CD4-positive, alpha-beta T cell treated with Interleukin-21 for 1 hour (primary cell): ENCODE measurements around the gene ORAI1.
A peak's percentile ranks its signal among the peaks of the same experiment; 100 is the strongest.
"Not testable (repeated sequence)": the region's sequence is repeated elsewhere in the genome, so short reads cannot be mapped to it uniquely, and the experiment has no call there.

Experiments
- DNase-seq: peaks from one replicate; pipeline ENCODE4 v3.0.0-alpha.2; 2020

The ORAI1 gene

DNA sequence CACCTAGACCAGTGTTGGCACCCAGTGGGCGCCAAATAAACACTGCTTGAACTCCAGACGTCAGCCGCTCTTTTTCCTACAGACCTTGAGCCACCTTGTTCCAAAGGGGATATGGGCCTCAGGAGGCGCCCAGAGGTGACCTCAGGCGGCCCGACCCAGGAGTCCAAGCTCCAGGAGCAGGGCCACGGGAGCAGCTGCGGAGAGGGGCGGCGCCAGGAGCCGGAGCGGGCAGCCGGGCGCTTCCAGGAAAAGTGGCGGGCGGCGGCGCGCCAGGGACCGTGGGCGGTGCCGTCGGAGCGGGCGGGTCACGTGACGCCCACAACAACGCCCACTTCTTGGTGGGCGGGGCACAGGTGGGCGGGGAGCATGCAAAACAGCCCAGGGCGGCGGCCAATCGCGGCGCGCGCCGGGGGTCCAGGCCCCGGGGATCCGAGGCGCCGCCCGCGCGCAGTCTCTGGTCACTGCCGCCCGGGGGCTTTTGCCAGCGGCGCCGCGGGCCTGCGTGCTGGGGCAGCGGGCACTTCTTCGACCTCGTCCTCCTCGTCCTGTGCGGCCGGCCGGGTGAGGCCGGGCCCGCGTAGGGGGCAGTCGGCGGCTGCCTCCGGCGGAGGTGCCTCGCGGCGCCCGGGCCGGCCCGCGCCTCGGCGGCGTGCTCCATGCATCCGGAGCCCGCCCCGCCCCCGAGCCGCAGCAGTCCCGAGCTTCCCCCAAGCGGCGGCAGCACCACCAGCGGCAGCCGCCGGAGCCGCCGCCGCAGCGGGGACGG lies at the start of gene ORAI1:
ORAI1 (plus strand) TSS at position 444 of the 766 bp plus-strand sequence.
- peak; percentile 95 for DNase-seq

DNA sequence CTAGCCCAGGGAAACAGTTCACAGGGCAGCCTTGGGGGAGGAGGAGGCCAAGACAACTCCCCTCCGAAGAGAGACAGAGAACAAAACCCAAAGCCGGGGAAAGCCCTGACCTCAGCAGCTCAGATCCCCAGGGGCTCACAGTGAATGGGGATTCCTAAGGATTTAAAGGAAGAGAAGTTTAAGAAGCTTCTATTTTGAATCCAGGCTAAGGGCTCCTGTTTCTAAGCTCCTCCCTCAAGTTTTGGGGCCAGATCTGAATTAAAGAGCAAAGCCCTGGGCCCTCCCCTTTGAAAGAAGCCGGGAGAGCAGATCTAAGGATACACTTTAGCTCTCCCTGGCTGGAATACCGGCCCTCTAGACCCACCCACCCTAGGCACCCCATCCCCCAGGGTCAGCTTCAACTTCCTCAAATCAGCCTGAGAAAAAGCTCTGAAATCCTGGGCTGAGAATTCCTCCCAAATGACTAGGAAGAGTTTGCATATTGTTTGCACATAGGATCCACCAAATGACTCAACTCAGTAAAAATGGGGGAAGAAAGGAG lies 49.4 kb upstream of the ORAI1 start:
- no peak for DNase-seq

DNA sequence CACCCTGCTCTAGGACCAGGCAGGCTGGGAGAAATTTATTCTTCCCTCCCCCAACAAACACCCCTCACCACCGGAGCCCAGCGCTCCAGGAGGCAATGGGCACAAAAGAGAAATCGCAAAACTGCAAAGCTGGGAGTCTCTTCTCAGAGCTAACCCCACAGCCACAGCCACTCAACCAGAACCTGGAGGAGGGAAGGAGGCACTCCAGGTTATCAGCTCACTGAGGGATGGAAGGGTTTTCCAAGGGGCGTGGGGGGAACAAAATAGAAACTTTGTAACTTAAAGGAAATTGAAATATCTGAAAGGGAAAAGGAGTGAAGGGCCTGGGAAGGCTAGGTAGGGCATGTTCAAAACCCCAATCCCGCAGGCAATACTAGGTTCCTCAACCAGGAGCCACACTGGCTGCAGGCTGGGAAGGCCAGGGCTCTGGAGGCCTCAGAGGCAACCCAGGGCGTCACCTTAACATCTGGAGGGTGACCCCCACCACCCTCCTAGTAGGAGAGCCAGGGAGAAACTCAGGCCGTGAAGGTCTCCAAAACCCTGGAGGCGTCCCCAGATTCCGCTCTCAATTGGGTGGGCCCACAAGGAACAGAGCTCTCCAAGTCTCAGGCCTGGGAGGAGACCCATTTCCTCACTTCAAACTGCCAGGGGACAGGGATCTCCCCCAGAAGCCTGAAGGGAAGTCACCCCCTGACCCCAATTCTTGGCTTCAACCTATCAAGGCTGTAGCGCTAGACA lies 48.7 kb upstream of the ORAI1 start:
- no peak for DNase-seq

DNA sequence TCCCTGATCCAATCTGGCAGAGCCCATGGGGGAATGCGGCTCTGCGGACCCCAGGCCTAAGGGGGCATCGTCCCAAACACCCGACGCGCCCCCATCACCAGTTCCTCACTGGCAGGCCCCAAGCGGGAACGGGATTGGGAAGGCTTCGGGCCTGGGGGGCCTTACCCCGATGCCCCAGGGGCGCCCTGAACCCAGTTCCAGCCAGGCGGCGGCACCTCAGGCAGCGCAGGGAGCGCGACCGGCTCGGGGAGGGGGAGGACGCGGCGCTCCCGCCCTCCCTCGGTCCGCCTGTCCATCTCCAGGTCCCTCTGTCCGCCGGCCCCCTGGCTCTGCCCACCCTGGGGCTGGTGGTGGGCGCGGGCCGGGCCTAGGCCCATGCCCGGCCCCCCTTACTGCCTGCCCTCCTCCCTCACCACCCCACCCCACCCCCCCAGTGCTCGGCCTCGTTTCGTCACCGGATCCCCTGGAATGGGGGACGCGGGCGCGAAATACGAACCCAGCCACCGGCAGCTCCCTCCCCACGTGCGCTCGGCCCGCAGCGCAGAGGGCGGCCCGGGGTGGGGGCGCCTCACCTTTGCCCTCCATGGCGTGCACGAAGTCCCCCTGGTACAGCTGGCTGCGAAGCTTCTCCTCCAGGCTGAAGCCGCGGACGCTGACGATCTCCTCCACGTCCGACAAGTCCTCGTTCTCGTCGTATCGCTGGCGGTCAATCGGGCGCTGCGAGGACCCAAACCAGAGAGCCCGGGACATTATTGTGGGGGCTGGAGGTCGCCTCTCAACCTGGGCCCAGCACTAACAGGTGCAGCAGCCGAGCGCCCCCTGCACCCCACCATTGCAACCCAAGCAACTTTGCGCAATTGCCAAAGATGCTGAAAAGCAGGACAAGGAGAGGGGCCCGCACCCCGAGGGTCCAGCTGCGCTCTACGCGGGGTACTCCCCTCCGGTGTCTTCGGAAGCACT lies 47.8 kb upstream of the ORAI1 start:
- peak; percentile 24 for DNase-seq

DNA sequence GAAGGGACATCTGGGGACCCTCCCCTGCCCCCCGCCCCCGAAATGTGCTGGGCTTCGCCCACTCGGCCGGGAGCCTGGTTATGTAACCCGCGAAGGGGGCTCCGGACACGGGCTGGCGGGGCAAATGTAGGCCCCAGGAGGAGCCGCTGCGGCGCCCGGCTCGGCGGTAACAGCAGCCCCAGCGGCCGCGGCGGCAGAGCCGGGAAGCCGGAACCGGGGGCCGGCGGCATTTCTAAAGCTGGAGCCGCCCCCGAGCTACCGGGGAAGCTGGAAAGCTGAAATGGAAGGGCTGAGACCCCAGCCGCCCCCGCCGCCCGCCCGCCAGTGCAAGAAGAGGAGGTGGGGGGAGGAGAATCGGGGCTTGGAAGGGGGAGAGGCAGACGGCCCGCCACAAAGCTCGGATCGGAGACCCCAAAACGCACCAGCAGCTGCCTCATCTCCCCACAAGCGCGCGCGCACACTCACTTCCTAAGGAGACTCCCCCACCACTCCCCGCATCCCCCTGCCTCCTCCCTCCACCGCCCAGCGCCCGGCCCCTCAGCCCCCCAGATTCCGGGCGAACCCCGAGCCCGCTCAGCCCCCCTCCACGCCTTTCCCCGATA lies 47.0 kb upstream of the ORAI1 start:
- DNase-seq, result peak; percentile 42

DNA sequence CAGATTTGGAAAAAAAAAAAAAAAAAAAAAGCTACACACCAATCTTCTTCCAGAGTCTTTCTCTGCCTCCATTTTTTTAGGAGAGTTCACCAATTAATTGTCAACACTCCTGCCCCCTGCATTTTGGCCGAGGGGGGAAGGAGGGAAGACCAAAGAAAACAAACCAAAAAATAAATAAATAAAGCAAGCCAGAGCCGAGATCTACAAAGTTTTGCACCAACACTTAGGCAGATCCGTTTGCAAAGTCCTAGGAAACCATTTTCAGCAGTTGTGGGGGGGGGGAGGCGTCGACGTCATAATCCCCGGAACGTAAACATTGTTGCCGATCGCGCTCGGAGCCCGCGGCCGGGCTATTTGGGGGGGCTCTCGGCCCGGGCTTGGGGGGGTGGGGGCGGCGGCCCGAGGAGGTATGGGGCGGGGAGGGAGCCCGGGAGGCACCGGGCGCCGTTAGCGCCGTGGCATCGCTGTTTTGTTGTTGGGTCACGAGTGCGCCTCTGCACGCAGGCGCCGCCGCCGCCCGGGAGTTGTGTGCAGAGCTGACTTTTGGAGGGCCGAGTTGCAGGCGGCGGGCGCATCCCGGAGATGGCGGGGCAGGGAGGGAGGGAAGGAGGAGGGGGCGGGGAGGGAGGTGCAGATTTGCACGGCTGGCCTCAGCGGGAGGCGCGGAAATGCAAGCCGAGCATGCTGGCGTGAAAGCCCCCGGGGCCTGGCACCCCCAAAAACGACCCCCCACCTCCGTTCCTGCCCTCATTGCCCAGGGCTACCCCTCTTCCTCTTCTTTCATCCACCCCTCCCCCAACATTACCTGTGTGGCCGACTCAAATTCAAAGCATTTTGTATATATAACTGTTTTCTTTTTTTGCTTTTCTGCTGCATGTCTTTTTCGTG lies 46.1 kb upstream of the ORAI1 start:
- DNase-seq, result peak; percentile 82

DNA sequence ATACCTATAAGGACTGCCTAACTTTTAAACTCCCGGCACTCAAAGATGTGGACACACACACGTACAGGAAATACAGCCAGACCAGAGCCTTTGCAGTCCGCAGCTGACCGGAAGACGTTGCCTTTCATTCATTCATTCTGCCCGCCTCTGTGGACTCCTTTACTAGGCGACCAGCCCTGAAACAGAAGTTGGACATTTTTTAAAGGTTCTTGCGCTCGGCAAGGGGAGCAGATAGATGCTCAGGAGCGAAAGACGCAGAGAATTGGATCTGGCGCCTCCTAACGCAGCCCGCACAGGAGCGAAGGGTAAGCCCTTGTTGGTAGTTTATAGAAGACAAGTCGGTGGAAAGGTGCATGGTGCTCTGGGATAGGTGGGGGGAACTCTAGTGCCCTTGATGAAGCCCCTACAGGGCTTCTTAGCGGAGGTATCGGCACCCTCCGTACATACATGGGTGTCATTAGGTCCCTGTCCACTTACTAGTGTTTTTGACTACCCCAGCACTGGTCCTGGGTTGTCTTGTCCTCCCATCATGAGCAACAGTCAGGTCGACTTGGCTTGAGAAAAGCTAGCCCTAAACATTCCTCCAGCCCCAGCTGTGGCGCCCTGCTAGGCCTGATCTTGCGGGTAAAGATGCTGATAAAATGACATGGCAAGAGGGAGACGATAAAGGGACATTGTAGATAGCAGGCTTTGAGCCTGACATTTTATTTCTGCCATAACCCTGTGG lies 45.2 kb upstream of the ORAI1 start, which contains the start of gene KDM2B:
KDM2B (minus strand) TSS at position 65 of the 727 bp plus-strand sequence. CDS start 112 bp downstream, outside the sequence.
- DNase-seq, result peak; percentile 34

DNA sequence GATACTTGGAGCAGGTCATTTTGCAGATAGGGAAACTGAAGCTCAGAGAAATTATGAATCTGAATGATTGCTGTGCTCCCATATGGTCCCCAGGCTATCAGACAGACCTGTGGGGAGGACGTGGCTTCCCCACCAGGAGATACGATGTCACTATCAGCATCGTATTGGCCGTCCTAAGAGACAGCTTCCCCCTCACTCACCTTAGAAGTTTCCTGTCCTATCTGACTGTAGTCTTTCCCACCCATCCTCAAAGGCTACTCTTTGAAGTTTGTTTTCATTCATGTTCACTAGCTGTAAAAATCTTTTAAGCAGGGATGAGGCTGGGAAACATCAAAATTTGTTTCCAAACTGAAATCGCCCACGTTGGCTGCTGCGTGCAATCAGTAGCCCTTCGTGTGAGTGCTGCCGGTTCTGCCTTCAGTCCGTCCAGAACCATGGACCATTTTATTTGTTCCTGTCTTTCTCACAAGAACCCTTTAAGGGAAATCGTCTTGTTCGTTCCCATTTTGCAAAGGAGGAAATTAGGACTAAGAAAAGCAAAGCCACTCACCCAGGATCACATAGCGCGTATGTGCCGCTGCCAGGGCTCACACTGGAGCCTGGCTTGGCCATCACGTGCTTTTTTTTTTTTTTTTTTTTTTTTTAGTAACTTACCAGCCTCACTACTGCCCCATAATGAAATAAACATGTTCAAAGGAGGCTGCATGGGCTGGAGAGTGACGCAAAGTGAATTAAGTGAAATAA lies 44.5 kb upstream of the ORAI1 start:
- peak; percentile 31 for DNase-seq

DNA sequence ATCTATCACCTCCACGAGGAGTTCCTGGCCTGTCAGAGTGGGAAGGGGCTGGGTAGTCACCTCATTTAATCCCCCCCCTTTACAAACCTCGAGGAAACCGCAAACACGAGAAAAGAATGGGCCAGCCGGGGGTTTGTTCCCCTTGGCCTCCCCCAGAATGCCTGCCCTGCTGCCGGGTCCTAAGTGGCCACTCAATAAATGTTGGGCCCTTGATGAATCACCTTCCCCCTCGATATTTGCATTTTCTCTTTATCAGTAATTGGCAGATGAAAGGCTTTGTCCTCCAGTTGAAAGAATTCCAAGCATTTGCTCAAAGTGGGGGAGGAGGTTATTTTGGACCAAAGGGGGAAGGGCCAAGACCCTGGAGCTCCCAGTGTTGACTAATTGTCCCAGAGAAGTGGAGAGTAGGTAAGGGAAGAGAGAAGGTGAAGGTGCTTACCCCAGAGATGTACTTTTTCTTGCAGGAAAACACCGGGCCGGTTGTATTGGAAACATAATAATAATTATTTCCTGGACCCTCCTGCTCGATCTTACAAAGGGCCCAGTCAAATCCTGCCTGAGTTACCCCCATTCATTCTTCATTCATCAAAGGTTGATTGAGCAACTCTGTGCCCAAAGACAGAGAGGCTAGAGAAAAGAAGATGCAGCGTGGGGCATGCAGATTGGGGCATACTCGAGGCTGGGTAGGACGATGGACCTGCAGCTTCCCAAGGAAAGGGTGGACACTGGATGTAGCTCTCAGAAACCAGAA lies 43.6 kb upstream of the ORAI1 start:
- DNase-seq, result no peak

DNA sequence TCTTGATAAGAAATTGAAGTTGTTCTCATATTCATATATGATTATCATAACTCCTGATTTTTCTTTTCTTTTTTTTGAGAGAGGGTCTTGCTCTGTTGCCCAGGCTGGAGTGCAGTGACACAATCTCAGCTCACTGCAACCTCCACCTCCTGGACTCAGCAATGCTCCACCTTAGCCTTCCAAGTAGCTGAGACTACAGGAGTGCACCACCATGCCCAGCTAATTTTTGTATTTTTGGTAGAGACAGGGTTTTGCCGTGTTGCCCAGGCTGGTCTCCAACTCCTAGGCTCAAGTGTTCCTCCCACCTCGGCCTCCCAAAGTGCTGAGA lies 43.0 kb upstream of the ORAI1 start:
- DNase-seq, result not testable (repeated sequence)

DNA sequence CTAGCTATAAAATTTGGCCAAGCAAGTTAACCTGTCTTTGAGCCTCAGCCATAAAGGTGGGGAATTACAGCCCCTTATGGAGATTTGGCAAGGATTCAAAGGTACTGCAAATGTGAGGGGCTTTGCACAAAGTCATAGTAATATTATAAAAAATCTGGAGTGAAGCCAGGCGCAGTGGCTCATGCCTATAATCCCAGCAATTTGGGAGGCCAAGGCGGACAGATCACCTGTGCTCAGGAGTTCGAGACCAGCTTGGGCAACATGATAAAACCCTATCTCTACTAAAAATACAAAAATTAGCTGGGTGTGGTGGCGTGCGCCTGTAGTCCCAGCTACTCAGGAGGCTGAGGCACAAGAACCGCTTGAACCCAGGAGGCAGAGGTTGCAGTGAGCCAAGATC lies 41.4 kb upstream of the ORAI1 start:
- DNase-seq, result not testable (repeated sequence)

DNA sequence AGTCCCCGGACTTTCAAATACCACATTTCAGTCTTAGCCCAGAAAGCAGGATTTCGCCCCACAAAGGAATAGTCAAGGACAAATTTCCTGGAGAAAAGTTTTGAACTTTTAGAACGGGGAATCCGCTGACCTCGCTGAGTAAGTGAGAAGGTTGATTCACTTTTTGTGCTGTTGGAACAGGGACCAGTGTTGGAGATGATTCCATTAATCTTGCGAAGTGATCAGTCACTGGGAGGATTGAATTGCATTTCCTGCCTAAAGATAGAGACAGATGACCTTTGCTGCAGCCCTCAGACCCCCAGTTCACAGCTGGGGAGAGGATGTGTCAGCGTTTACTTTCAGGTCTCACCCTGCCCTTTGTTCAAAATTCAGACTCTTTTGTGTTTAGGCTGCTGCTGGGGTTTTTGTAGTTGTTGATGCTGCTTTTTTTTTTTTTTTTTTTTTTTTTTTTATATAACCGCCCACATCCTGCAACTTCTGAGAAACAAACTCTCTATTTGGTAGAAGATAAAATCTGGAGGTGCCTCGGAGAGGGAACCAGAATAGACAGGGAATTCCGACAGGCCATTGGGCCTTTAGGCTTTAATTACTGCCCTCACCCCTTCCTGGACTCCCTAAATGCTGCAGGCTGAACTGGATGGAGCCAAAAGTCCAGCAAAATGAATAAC lies 35.7 kb upstream of the ORAI1 start:
- DNase-seq, result peak; percentile 89

DNA sequence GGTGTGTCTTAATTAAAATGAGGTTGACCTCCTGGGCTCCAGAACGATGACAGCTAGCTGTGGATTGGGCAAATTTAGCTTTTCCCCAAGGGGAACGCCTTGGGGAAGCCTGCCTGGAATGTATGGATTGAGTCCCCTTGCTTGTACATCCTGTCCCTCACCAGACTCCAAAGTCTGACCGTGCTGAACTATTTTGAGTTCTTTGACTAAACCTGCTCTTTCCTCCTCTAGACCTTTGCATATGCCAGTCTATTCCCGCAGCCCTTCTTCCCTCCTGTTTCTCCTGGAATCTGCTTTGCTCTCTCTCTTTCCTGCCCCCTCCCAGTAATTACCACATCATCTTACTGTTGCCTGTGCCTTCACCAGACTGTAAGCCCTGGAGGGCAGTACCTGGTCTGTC lies 34.0 kb upstream of the ORAI1 start:
- no peak for DNase-seq

DNA sequence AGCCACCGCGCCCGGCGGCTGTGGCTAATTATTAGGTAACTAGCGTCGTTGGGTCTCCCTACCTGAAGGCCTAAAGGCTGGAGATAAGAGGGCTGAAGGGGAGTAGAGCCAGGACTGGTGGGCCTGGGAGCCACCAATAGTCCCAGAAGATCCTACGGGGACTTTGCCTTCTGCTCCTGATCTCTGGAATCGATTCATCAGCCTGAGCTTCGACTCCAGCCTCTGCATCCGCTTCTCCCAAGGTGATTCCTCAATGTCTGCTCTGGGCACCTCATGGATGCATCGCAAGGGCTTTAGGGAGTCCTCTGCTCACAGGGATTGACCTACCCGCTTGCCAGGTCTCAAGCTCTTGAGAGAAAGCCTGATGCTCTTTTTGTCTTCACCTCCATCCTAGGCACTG lies 30.8 kb upstream of the ORAI1 start:
- no peak for DNase-seq

DNA sequence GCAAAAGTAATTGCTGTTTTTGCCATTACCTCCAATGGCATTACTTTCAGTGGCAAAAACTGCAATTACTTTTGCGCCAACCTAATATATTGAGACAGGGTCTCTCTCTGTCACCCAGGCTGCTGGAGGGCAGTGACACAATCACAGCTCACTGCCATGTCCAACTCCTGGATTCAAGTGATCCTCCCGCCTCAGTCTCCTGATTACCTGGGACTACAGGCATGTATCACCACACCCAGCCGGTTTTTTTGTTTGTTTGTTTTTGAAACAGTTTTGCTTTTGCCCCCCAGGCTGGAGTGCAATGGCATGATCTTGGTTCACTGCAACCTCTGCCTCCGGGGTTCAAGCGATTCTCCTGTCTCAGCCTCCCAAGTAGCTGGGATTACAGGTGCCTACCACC lies 29.8 kb upstream of the ORAI1 start:
- no peak for DNase-seq

DNA sequence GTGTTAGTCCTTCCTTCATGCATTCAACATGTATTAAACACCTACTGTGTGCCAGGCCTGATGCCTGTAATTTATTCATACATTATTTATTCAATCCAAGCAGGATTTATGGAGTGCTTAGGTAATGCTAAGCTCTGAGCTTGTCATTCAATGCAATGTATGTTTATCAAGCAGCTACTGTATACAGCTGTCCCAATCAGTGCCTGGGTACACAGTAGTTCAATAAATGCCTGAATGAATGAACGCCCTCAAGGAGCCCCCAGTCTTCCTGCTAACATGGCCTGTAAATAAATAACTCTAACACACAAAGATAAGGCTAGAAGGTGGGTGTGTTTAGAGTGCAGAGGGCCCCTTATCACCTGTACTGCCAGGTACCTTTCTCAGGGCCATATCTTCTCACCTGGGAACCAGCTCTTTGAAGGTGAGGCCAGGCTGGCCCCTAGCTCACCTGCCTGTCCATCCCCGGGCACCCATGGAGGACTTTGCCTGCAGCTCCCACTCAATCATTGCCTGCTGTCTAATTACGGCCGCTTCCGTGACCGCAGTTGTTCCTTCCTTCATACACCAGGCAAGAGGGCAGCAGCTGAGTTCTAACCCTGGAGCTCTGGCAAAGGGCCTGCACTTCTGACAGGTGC lies 25.5 kb upstream of the ORAI1 start:
- DNase-seq, result no peak

DNA sequence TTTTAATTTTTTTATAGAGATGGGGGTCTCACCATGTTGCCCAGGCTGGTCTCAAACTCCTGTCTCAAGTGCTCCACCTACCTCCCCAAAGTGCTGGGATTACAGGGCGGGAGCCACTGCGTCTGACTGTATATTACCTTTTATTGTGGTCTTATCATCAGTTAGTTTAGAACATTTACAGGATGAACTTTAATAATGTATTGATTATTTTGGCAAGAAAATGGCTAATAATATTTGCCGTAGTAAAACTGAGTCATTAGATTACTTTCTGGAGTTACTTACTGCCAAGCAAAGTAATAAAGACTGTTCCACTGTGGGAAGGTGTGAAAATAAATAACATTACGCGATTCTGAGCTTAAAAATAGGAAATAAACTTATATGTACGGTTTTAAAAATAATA lies 23.6 kb upstream of the ORAI1 start:
- DNase-seq, result no peak

DNA sequence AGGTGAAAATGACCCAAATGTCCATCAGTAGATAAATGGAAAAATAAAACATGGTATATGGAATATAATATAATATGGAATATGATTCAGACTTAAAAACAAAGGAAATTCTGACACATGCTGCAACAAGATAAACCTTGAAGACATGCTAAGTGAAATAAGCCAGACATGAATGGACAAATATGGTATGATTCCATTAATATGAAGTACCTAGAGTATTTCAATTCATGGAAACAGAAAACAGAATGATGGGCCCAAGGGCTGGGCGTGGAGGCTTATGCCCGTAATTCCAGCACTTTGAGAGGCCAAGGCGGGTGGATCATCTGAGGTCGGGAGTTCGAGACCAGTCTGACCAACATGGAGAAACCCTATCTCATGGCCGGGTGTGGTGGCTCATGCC lies 22.7 kb upstream of the ORAI1 start:
- no peak for DNase-seq
